Natural killer cell (primary cell): ENCODE measurements around the gene PIBF1. TPM values are rescaled to one million over a fixed set of nuclear protein-coding genes. Genes with fewer than 3 reads are reported as not detected.

ENCODE experiments used
- ATAC-seq, 3 donors: fragments of 150-1000 bp in 2 of 3; fragments of 200-7000 bp in 1 of 3; cut with Tn5 transposase; 1 replicate in 1 of 3; 2 replicates in 2 of 3; pipeline ENCODE4 v1.10.0; 2021; ENCODE audit warnings: mild to moderate bottlenecking in 2 of 3, moderate library complexity in 2 of 3
- DNase-seq, 2 donors: peaks; one replicate each; pipeline versions ENCODE4 v3.0.0 to v3.0.0-alpha.2; 2013 to 2021; ENCODE audit warnings: mixed read lengths in 1 of 2
- H3K27ac ChIP-seq: one replicate; pipeline ENCODE4 v1.5.1; 2013; ENCODE audit warnings: mild to moderate bottlenecking, low read length
- H3K27me3 ChIP-seq: one replicate; pipeline ENCODE4 v1.6.1; 2013; ENCODE audit warnings: low read length; ENCODE audit not compliant: control insufficient read depth, insufficient read depth
- H3K36me3 ChIP-seq: one replicate; pipeline ENCODE4 v1.6.1; 2013; ENCODE audit warnings: low read length; ENCODE audit not compliant: control insufficient read depth, insufficient read depth
- H3K4me1 ChIP-seq: one replicate; pipeline ENCODE4 v1.6.1; 2013; ENCODE audit warnings: low read length; ENCODE audit not compliant: control insufficient read depth, insufficient read depth
- H3K4me3 ChIP-seq: one replicate; pipeline ENCODE4 v1.5.1; 2013; ENCODE audit warnings: low read length
- H3K9me3 ChIP-seq: one replicate; pipeline ENCODE4 v1.6.1; 2013; ENCODE audit warnings: low read length; ENCODE audit not compliant: control insufficient read depth, insufficient read depth
- H3K27ac Mint-ChIP-seq, 2 donors: one replicate each; pipeline ENCODE4 v1.8.0; 2022; ENCODE audit warnings: mild to moderate bottlenecking in 2 of 2, mixed read lengths in 2 of 2, moderate library complexity in 1 of 2
- H3K27me3 Mint-ChIP-seq, 2 donors: one replicate each; pipeline ENCODE4 v1.8.0; 2022; ENCODE audit warnings: low read depth in 2 of 2, mixed read lengths in 2 of 2
- H3K36me3 Mint-ChIP-seq: one replicate; pipeline ENCODE4 v1.8.0; 2022; ENCODE audit warnings: mixed read lengths
- H3K4me1 Mint-ChIP-seq, 2 donors: one replicate each; pipeline ENCODE4 v1.8.0; 2022; ENCODE audit warnings: mixed read lengths in 2 of 2
- H3K4me3 Mint-ChIP-seq: one replicate; pipeline ENCODE4 v1.8.0; 2022; ENCODE audit warnings: mild to moderate bottlenecking, moderate library complexity, mixed read lengths
- H3K9me3 Mint-ChIP-seq, 2 donors: one replicate each; pipeline ENCODE4 v1.8.0; 2022; ENCODE audit warnings: mixed read lengths in 2 of 2
- WGBS: methylation state at CpG from one replicate; pipeline ENCODE4 v1.1.7; 2013; ENCODE audit warnings: missing lambda C conversion rate; ENCODE audit not compliant: insufficient coverage; 5-methylcytosine and 5-hydroxymethylcytosine counted together
- intact Hi-C: fragments of 100-400 bp; cut with micrococcal nuclease; formaldehyde crosslinking; loops from one replicate; pipeline ENCODE4 v1.14.2; 2022
- total RNA-seq, 4 donors: library from RNA; stranded (reverse); fragments of 120-200 nt in 1 of 4; gene quantifications; one replicate each; pipeline versions ENCODE4 v1.2.3 to v1.2.4, GENCODE V29; 2013 to 2022
- TF ChIP-seq, protein P1 (sequence below): fragments of 200-600 bp; IDR thresholded peaks from one replicate; pipeline ENCODE4 v1.8.0; 2022; ENCODE audit warnings: antibody characterized with exemption

PIBF1 gene
- total RNA-seq, 3 donors from 2014 or later (not counting 1 experiment from before 2014, with no cell fraction given) = 21.9 to 37.8 (median 27.8) TPM

GRCh38 chr13:72788831-72789230 is 6.9 kb downstream of the PIBF1 start:
- H3K4me1 ChIP-seq = no peaks in the 10 kb centered on the region
- H3K36me3 ChIP-seq = peaks cover 29% of the 10 kb centered on the region
- no peaks in the 10 kb centered on the region for H3K27me3 Mint-ChIP-seq
- DNase-seq (no peak), ATAC-seq (no peak)
- H3K4me3 ChIP-seq = no peak overlapping the region
- peaks cover 24 to 28% of the 10 kb centered on the region in 2 donors for H3K4me1 Mint-ChIP-seq
- H3K27ac ChIP-seq = no peak overlapping the region
- TF ChIP-seq, protein P1, sequence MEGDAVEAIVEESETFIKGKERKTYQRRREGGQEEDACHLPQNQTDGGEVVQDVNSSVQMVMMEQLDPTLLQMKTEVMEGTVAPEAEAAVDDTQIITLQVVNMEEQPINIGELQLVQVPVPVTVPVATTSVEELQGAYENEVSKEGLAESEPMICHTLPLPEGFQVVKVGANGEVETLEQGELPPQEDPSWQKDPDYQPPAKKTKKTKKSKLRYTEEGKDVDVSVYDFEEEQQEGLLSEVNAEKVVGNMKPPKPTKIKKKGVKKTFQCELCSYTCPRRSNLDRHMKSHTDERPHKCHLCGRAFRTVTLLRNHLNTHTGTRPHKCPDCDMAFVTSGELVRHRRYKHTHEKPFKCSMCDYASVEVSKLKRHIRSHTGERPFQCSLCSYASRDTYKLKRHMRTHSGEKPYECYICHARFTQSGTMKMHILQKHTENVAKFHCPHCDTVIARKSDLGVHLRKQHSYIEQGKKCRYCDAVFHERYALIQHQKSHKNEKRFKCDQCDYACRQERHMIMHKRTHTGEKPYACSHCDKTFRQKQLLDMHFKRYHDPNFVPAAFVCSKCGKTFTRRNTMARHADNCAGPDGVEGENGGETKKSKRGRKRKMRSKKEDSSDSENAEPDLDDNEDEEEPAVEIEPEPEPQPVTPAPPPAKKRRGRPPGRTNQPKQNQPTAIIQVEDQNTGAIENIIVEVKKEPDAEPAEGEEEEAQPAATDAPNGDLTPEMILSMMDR = no peak
- H3K4me3 Mint-ChIP-seq = no peak overlapping the region
- no peaks in the 10 kb centered on the region for H3K9me3 Mint-ChIP-seq
- no peaks in the 10 kb centered on the region for H3K27me3 ChIP-seq
- peaks cover 7% of the 10 kb centered on the region for H3K36me3 Mint-ChIP-seq
- no peaks in the 10 kb centered on the region for H3K9me3 ChIP-seq
- 40% methylated on average over 1 of the region's 1 CpG for WGBS
- intact Hi-C loops = no loop called here
- no peak overlapping the region for H3K27ac Mint-ChIP-seq

DNA sequence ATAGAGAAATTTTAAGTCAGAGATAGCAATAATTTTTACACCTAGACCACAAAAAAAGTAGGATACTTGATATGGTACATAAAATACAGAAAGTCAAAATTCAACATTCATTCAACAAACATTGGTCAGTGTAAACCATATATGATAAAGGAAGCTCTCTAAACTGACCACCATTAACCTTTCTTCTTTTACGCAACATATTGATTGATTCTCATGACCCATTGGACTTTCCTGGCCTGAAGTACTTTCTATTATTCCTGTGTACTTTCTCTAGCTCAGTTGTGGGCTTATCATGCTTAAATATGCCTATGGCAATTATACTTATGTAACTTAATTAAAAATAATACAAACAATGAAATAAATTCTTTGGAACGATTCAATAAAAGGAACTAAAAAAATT is 10.7 kb downstream of the PIBF1 start:
- no peaks in the 10 kb centered on the region for H3K9me3 ChIP-seq
- H3K36me3 Mint-ChIP-seq = peaks cover 25% of the 10 kb centered on the region
- H3K9me3 Mint-ChIP-seq = peaks cover 0 to 2% of the 10 kb centered on the region in 2 donors
- H3K27me3 ChIP-seq = no peaks in the 10 kb centered on the region
- no peaks in the 10 kb centered on the region for H3K4me1 ChIP-seq
- H3K4me1 Mint-ChIP-seq = peaks cover 11 to 26% of the 10 kb centered on the region in 2 donors
- no peaks in the 10 kb centered on the region for H3K27me3 Mint-ChIP-seq
- WGBS = 100% methylated on average over 1 of the region's 2 CpGs
- TF ChIP-seq, protein P1 = no peak
- H3K27ac Mint-ChIP-seq = no peak overlapping the region
- no peak overlapping the region for H3K4me3 Mint-ChIP-seq
- DNase-seq (no peak), ATAC-seq (no peak)
- no peak overlapping the region for H3K27ac ChIP-seq
- no peak overlapping the region for H3K4me3 ChIP-seq
- intact Hi-C loops = no loop called here
- peaks cover 44% of the 10 kb centered on the region for H3K36me3 ChIP-seq

DNA sequence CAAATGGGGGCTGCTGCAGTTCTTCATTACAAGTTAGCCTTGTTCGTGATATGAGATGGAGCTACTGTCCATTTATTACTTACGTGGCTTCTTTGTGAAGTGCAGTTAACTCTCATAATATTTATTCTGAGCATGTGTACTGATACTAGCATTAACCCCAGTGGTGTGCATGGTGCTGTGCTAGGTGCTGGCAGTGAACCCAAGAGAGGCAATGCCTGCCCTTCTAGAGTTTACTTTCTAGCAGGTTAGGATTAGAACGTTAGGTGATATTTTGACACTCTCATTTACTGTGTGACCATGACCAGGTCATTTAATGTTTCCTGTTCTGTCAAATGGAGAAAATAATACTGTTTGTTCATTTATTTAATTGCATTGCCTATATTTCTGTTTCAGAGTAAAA is 16.9 kb downstream of the PIBF1 start:
- H3K27ac ChIP-seq = no peak overlapping the region
- peaks cover 35% of the 10 kb centered on the region for H3K36me3 ChIP-seq
- TF ChIP-seq, protein P1 = no peak
- no peaks in the 10 kb centered on the region for H3K4me1 ChIP-seq
- H3K4me3 ChIP-seq = no peak overlapping the region
- H3K27ac Mint-ChIP-seq = no peak overlapping the region
- no peaks in the 10 kb centered on the region for H3K9me3 ChIP-seq
- peaks cover 24% of the 10 kb centered on the region for H3K36me3 Mint-ChIP-seq
- H3K9me3 Mint-ChIP-seq = peaks cover 0 to 2% of the 10 kb centered on the region in 2 donors
- ATAC-seq (no peak), DNase-seq (no peak)
- H3K27me3 Mint-ChIP-seq = no peaks in the 10 kb centered on the region
- peaks cover 11 to 25% of the 10 kb centered on the region in 2 donors for H3K4me1 Mint-ChIP-seq
- WGBS = 67% methylated on average over 3 of the region's 3 CpGs
- no peaks in the 10 kb centered on the region for H3K27me3 ChIP-seq
- no peak overlapping the region for H3K4me3 Mint-ChIP-seq
- intact Hi-C loops = no loop called here

GRCh38 chr13:72804301-72804700 is 22.4 kb downstream of the PIBF1 start:
- peaks cover 11% of the 10 kb centered on the region for H3K36me3 ChIP-seq
- H3K27me3 Mint-ChIP-seq = no peaks in the 10 kb centered on the region
- intact Hi-C loops = no loop called here
- ATAC-seq (no peak), DNase-seq (no peak)
- no peaks in the 10 kb centered on the region for H3K9me3 ChIP-seq
- no peak overlapping the region for H3K4me3 Mint-ChIP-seq
- TF ChIP-seq, protein P1 = no peak
- H3K4me3 ChIP-seq = no peak overlapping the region
- no peaks in the 10 kb centered on the region for H3K36me3 Mint-ChIP-seq
- H3K9me3 Mint-ChIP-seq = no peaks in the 10 kb centered on the region
- no peaks in the 10 kb centered on the region for H3K4me1 ChIP-seq
- H3K27me3 ChIP-seq = no peaks in the 10 kb centered on the region
- peaks cover 6 to 11% of the 10 kb centered on the region in 2 donors for H3K4me1 Mint-ChIP-seq
- H3K27ac Mint-ChIP-seq = no peak overlapping the region
- 100% methylated on average over 1 of the region's 1 CpG for WGBS
- no peak overlapping the region for H3K27ac ChIP-seq
